ENCODE results near the gene SCO1.

DNA sequence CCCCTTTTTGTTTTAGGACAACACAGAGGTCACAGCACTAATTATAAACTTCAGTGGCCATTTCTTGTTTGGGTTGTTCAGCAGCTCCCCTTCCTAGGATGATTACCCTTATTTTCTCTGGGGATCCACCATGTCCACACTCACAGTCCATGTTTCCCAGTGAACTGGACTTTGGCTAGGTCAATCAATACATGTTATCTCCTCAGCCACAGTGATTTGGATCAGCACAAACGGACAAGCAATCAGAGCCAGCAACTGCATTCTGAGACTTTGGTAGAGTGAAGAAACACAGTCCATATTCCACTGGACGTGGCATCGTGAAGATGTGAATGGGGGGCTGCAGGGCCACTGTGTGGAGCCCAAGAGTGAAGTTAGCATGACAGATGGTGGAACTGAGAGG is 27.9 kb upstream of the SCO1 start:
- TF ChIP-seq POLR2A (IDR thresholded peaks at IDR 0.05; ENCODE audit: low read depth, low read length) (no peak), MXI1 (IDR thresholded peaks at IDR 0.05; ENCODE audit: borderline replicate concordance, low read depth, low read length) (no peak), RAD21 (IDR thresholded peaks at IDR 0.05; ENCODE audit: low read length) (no peak), CHD1 (IDR thresholded peaks at IDR 0.05; ENCODE audit: low read depth, low read length) (no peak), NFE2L2 (IDR thresholded peaks at IDR 0.05; ENCODE audit: low read depth, low read length) (no peak), BHLHE40 (IDR thresholded peaks at IDR 0.05; ENCODE audit: low read depth, low read length) (no peak), MAZ (IDR thresholded peaks at IDR 0.05; ENCODE audit: borderline replicate concordance, low read depth, low read length) (no peak), MAFK (IDR thresholded peaks at IDR 0.05; ENCODE audit: low read depth, low read length) (no peak), RFX5 (IDR thresholded peaks at IDR 0.05; ENCODE audit: low read depth, low read length) (no peak), RCOR1 (IDR thresholded peaks at IDR 0.05; ENCODE audit: insufficient replicate concordance, low read length) (no peak), FOS (IDR thresholded peaks at IDR 0.05; ENCODE audit: low read depth, low read length) (no peak)
- TF ChIP-seq, protein P1, sequence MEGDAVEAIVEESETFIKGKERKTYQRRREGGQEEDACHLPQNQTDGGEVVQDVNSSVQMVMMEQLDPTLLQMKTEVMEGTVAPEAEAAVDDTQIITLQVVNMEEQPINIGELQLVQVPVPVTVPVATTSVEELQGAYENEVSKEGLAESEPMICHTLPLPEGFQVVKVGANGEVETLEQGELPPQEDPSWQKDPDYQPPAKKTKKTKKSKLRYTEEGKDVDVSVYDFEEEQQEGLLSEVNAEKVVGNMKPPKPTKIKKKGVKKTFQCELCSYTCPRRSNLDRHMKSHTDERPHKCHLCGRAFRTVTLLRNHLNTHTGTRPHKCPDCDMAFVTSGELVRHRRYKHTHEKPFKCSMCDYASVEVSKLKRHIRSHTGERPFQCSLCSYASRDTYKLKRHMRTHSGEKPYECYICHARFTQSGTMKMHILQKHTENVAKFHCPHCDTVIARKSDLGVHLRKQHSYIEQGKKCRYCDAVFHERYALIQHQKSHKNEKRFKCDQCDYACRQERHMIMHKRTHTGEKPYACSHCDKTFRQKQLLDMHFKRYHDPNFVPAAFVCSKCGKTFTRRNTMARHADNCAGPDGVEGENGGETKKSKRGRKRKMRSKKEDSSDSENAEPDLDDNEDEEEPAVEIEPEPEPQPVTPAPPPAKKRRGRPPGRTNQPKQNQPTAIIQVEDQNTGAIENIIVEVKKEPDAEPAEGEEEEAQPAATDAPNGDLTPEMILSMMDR (conservative IDR thresholded peaks at IDR 0.05; ENCODE audit: low read depth, low read length) = no peak
- TF ChIP-seq, protein P2, sequence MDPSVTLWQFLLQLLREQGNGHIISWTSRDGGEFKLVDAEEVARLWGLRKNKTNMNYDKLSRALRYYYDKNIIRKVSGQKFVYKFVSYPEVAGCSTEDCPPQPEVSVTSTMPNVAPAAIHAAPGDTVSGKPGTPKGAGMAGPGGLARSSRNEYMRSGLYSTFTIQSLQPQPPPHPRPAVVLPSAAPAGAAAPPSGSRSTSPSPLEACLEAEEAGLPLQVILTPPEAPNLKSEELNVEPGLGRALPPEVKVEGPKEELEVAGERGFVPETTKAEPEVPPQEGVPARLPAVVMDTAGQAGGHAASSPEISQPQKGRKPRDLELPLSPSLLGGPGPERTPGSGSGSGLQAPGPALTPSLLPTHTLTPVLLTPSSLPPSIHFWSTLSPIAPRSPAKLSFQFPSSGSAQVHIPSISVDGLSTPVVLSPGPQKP (IDR thresholded peaks at IDR 0.05; ENCODE audit: borderline replicate concordance, low read depth, low read length) = no peak
- TF ChIP-seq, protein P3, sequence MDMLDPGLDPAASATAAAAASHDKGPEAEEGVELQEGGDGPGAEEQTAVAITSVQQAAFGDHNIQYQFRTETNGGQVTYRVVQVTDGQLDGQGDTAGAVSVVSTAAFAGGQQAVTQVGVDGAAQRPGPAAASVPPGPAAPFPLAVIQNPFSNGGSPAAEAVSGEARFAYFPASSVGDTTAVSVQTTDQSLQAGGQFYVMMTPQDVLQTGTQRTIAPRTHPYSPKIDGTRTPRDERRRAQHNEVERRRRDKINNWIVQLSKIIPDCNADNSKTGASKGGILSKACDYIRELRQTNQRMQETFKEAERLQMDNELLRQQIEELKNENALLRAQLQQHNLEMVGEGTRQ (IDR thresholded peaks at IDR 0.05; ENCODE audit: low read depth, low read length) = no peak
